Adipocyte (in vitro differentiated cells): ENCODE data around the gene VIM.

Experiments used
- DNase-seq: peaks from one replicate; pipeline ENCODE4 v3.0.0-alpha.2; 2015; ENCODE audit warnings: low read depth
- H3K27me3 ChIP-seq: replicated peaks from 2 replicates; pipeline ENCODE4 v1.7.0; 2013; ENCODE audit warnings: mild to moderate bottlenecking, low read length, moderate library complexity; ENCODE audit not compliant: control insufficient read depth, insufficient read depth
- H3K36me3 ChIP-seq: 2 replicates; pipeline ENCODE4 v1.7.0; 2013; ENCODE audit warnings: low read length, mild to moderate bottlenecking, moderate library complexity; ENCODE audit not compliant: control insufficient read depth, insufficient read depth, severe bottlenecking
- H3K4me1 ChIP-seq: 2 replicates; pipeline ENCODE4 v1.7.0; 2013; ENCODE audit warnings: mild to moderate bottlenecking, low read length, moderate library complexity; ENCODE audit not compliant: control insufficient read depth, insufficient read depth
- H3K4me3 ChIP-seq: 2 replicates; pipeline ENCODE4 v1.7.0; 2013; ENCODE audit warnings: mild to moderate bottlenecking, low read length, moderate library complexity
- H3K9ac ChIP-seq: 2 replicates; pipeline ENCODE4 v1.7.0; 2013; ENCODE audit warnings: mild to moderate bottlenecking, low read length, moderate library complexity
- H3K9me3 ChIP-seq: 2 replicates; pipeline ENCODE4 v1.7.0; 2013; ENCODE audit warnings: mild to moderate bottlenecking, low read length, moderate library complexity; ENCODE audit not compliant: control insufficient read depth

The VIM gene

DNA sequence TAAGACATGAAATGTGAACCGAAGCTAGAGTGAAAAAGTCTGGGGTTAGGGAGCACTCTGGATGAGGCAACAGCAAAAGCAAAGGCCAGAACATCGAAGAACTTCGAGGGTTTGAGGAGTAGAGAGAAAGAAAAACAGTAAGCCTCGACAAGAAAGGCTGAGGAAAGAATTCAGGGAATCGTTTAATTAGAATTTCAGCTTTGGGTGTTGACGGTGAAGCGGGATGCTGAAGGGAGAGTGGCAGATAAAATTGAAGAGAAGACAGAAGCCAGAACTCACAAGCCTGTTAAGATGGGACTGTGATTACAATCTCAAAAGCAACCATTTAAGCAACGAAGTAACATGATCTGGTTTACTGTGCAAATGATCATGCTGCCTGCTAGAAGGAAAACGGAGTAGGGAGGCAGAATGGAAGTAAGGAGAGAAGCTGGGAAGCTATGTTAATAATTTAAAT lies 28.7 kb upstream of the VIM start:
- Histone ChIP-seq H3K36me3 (no peaks in the 10 kb centered on the region), H3K9ac (peak overlapping the region; percentile 95), H3K4me3 (peak overlapping the region; percentile 85), H3K4me1 (peaks cover 42% of the 10 kb centered on the region), H3K9me3 (no peaks in the 10 kb centered on the region), H3K27me3 (no peaks in the 10 kb centered on the region)
- peak; percentile 90 for DNase-seq

DNA sequence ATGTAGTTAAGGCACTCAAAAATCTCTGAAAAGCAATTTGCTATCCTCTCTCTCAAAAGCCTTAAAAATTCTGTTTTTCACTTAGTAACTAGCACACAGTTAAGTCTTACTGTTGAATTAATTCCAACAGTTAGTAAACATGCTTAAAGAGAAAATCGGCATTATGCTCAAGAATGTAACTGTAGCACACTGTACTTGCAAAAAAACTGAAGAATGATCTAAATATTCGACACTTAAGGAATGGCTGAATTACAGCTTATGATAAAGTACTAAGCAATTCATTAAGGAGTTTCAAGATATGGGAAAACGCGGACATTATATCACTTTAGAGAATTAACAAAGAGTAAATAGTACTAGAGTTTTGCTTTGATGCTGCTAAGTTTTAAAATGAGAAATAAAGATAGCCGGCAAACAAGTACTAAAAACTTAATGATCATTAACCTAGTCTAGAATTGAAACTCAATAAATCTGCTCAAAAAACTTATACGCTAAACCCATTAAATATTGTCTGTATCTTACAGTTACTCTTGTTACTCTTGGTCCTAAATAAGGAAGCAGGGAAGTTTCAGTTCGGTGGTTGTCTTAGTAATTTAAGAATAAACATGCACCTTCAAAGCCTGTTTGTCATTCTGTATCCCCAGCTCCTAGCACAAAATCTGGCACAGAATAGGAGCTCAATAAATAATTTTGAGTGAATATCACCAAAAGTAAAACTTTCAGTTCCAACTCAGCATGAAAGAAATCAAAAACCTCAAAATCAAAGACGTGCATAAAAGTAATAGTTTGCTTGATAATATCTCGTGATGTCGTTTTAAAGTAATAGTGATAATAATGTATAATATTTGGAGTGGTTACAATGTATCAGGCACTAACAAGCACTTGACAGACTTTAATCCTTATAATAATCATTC lies 27.8 kb upstream of the VIM start:
- no peak for DNase-seq
- H3K36me3 ChIP-seq = no peaks in the 10 kb centered on the region
- peak overlapping the region; percentile 85 for H3K4me3 ChIP-seq
- H3K9me3 ChIP-seq = no peaks in the 10 kb centered on the region
- peak overlapping the region; percentile 95 for H3K9ac ChIP-seq
- H3K4me1 ChIP-seq = peaks cover 42% of the 10 kb centered on the region
- H3K27me3 ChIP-seq = no peaks in the 10 kb centered on the region

- DNase-seq = peak; percentile 96
- Histone ChIP-seq H3K9ac (peak within 1 kb of the TSS; percentile 95), H3K4me3 (peak within 1 kb of the TSS; percentile 85), H3K9me3 (no peaks in the 10 kb centered on the region), H3K4me1 (peaks cover 38% of the 10 kb centered on the region), H3K27me3 (no peaks in the 10 kb centered on the region), H3K36me3 (no peaks in the 10 kb centered on the region)
Observed at GRCh38 chr10:17200912-17201793, 26.9 kb upstream of the VIM start, which contains the start of gene TRDMT1. TRDMT1 (minus strand) TSS chr10:17201672; CDS start chr10:17201634, 38 bp downstream.

- H3K9me3 ChIP-seq = no peaks in the 10 kb centered on the region
- H3K4me1 ChIP-seq = peaks cover 41% of the 10 kb centered on the region
- peak overlapping the region; percentile 95 for H3K9ac ChIP-seq
- no peaks in the 10 kb centered on the region for H3K36me3 ChIP-seq
- peak overlapping the region; percentile 85 for H3K4me3 ChIP-seq
- DNase-seq = no peak
- no peaks in the 10 kb centered on the region for H3K27me3 ChIP-seq
Observed at GRCh38 chr10:17201794-17202116, 26.3 kb upstream of the VIM start.

DNA sequence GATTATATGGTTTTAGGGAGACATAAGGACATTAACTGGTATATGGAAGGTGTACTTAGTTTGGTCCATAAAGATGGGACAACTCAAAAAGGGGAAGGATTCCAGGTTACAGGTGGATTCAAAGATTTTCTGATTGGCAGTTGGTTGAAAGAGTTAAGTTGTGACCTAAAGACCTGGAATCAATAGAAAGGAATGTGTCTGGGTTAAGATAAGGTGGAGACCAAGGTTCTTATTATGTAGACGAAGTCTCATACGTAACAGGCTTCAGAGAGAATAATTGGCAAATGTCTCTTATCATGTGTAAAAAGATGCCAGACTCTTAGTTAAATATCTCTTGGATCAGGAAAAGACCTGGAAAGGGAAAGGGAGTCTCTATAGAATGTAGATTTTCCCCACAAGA lies 25.5 kb upstream of the VIM start:
- peak overlapping the region; percentile 95 for H3K9ac ChIP-seq
- no peaks in the 10 kb centered on the region for H3K9me3 ChIP-seq
- no peak for DNase-seq
- no peaks in the 10 kb centered on the region for H3K27me3 ChIP-seq
- peaks cover 41% of the 10 kb centered on the region for H3K4me1 ChIP-seq
- no peaks in the 10 kb centered on the region for H3K36me3 ChIP-seq
- no peak overlapping the region for H3K4me3 ChIP-seq

- no peak for DNase-seq
- no peaks in the 10 kb centered on the region for H3K9me3 ChIP-seq
- H3K4me1 ChIP-seq = peaks cover 41% of the 10 kb centered on the region
- H3K36me3 ChIP-seq = no peaks in the 10 kb centered on the region
- no peaks in the 10 kb centered on the region for H3K27me3 ChIP-seq
- no peak overlapping the region for H3K9ac ChIP-seq
- H3K4me3 ChIP-seq = no peak overlapping the region
Observed at GRCh38 chr10:17202999-17203398, 25.0 kb upstream of the VIM start.

- DNase-seq = no peak
- H3K9ac ChIP-seq = no peak overlapping the region
- H3K4me3 ChIP-seq = no peak overlapping the region
- H3K36me3 ChIP-seq = no peaks in the 10 kb centered on the region
- peaks cover 41% of the 10 kb centered on the region for H3K4me1 ChIP-seq
- no peaks in the 10 kb centered on the region for H3K27me3 ChIP-seq
- H3K9me3 ChIP-seq = no peaks in the 10 kb centered on the region
Observed at GRCh38 chr10:17203416-17203815, 24.6 kb upstream of the VIM start.

DNA sequence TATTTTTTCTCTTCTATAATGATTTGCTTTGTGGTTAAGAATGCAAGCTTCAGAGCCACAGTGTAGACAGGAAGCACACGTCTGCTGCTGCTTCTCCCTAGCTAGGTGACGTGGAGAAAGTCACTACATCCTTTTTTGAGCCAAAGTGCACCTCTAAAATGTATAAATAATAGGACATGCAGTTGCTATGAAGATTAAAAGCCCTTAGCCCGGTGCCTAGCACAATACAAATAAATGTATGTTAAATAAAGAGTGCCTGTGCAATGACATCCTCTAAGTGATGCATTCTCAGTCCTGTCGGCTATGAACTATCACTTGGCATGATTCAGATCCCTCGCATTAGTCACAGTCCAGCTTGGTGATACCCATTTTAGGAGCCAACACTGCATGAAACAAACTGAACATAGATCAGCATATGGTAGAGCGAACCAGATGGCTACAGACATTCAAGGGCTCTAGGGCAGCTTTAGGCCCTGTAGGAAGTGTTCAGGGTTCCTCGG lies 21.8 kb upstream of the VIM start:
- peak; percentile 74 for DNase-seq
- Histone ChIP-seq H3K9ac (no peak overlapping the region), H3K27me3 (no peaks in the 10 kb centered on the region), H3K36me3 (no peaks in the 10 kb centered on the region), H3K4me3 (no peak overlapping the region), H3K9me3 (no peaks in the 10 kb centered on the region), H3K4me1 (peaks cover 35% of the 10 kb centered on the region)

GRCh38 chr10:17208476-17208875 lies 19.6 kb upstream of the VIM start:
- H3K4me1 ChIP-seq = peaks cover 29% of the 10 kb centered on the region
- no peaks in the 10 kb centered on the region for H3K9me3 ChIP-seq
- H3K9ac ChIP-seq = no peak overlapping the region
- DNase-seq = no peak
- no peaks in the 10 kb centered on the region for H3K36me3 ChIP-seq
- no peak overlapping the region for H3K4me3 ChIP-seq
- no peaks in the 10 kb centered on the region for H3K27me3 ChIP-seq

- H3K4me3 ChIP-seq = no peak overlapping the region
- H3K4me1 ChIP-seq = peaks cover 37% of the 10 kb centered on the region
- no peaks in the 10 kb centered on the region for H3K9me3 ChIP-seq
- H3K9ac ChIP-seq = peak overlapping the region; percentile 80
- H3K36me3 ChIP-seq = no peaks in the 10 kb centered on the region
- H3K27me3 ChIP-seq = no peaks in the 10 kb centered on the region
- no peak for DNase-seq
Observed at GRCh38 chr10:17209302-17209701, 18.7 kb upstream of the VIM start.

- H3K9ac ChIP-seq = peak overlapping the region; percentile 80
- no peaks in the 10 kb centered on the region for H3K36me3 ChIP-seq
- no peak for DNase-seq
- no peaks in the 10 kb centered on the region for H3K27me3 ChIP-seq
- peak overlapping the region; percentile 64 for H3K4me3 ChIP-seq
- no peaks in the 10 kb centered on the region for H3K9me3 ChIP-seq
- peaks cover 43% of the 10 kb centered on the region for H3K4me1 ChIP-seq
Observed at GRCh38 chr10:17209881-17210280, 18.2 kb upstream of the VIM start.
